Measurements from ENCODE around the gene DGCR2. TPM values are rescaled to one million over a fixed set of nuclear protein-coding genes. Genes with fewer than 3 reads are reported as not detected.
"Not testable (repeated sequence)": the region's sequence is repeated elsewhere in the genome, so short reads cannot be mapped to it uniquely, and the experiment has no call there.

Gene DGCR2
- total and polyA plus RNA-seq, 2 of the 4 experiments (the other 2 are of a cell fraction) = 17.2 to 35.4 TPM

- peaks cover 14% of the 10 kb centered on the region for H3K27me3 ChIP-seq (ENCODE audit: control insufficient read depth, insufficient read depth, low read length)
- H3K18ac ChIP-seq (ENCODE audit: low read depth, low read length); POLR2A ChIA-PET (ENCODE audit: unreplicated experiment); H2AK9ac ChIP-seq (replicated peaks; ENCODE audit: low read depth, low read length, poor library complexity); H2AK5ac ChIP-seq (ENCODE audit: low read depth, low read length); BruUV-seq (replicated peaks); H3K9me3 ChIP-seq (ENCODE audit: control insufficient read depth, insufficient read depth, low read length); H3K36me3 ChIP-seq (ENCODE audit: control insufficient read depth, insufficient read depth, low read length); H4K91ac ChIP-seq (ENCODE audit: insufficient read depth, low read depth, low read length); H3K14ac ChIP-seq (replicated peaks; ENCODE audit: low read depth, low read length); H3K23ac ChIP-seq (ENCODE audit: low read depth, low read length); in situ Hi-C loops (cut with MboI; ENCODE audit: low sequenced_read_pairs); H3K9ac ChIP-seq (ENCODE audit: low read depth, low read length); H4K5ac ChIP-seq (ENCODE audit: low read depth, low read length); intact Hi-C loops (cut with micrococcal nuclease); H3K4ac ChIP-seq (ENCODE audit: low read depth, low read length); H2BK5ac ChIP-seq (ENCODE audit: low read depth, low read length, poor library complexity, severe bottlenecking); H2BK120ac ChIP-seq (ENCODE audit: low read depth, low read length); H4K20me1 ChIP-seq (ENCODE audit: insufficient read depth, low read length); H2BK15ac ChIP-seq (ENCODE audit: low read depth, low read length); H3K4me2 ChIP-seq (ENCODE audit: low read depth, low read length); H2BK20ac ChIP-seq (ENCODE audit: low read depth, low read length); dilution Hi-C loops (cut with HindIII; ENCODE audit: low sequenced_read_pairs, unreplicated experiment); H2AFZ ChIP-seq (replicated peaks; ENCODE audit: low read length, poor library complexity); H4K8ac ChIP-seq (ENCODE audit: low read depth in 2 of 2, low read length in 2 of 2); DNase-seq; H3K4me1 ChIP-seq (ENCODE audit: control insufficient read depth, insufficient read depth, low read length); H3K9me1 ChIP-seq (ENCODE audit: insufficient read depth, low read length); ATAC-seq (ENCODE audit: low read depth); H3K79me1 ChIP-seq (ENCODE audit: low read depth in 1 of 2, low read length in 2 of 2); H3K56ac ChIP-seq (ENCODE audit: extremely low read depth, insufficient read depth, low read length); H3K27ac ChIP-seq (ENCODE audit: insufficient read depth, low read length); H3K4me3 ChIP-seq (ENCODE audit: insufficient read depth, low read depth, low read length): not testable (repeated sequence)
- CTCF ChIA-PET = interaction anchor here (0.6 kb wide), 1 partner anchor 86 kb away, joined by 7 read pairs; no protein-coding TSS in a partner anchor
- 100% methylated on average over 1 of the region's 11 CpGs; no CpG with 5 or more reads in 1 of the 2 experiments for WGBS, 2 experiments (ENCODE audit: extremely low coverage in 2 of 2, insufficient read length in 1 of 2)
These were observed 36.4 kb upstream of the DGCR2 start for GRCh38 chr22:19158649-19159048.

GRCh38 chr22:19156109-19156508 lies 33.9 kb upstream of the DGCR2 start:
- H3K4me1 ChIP-seq (ENCODE audit: control insufficient read depth, insufficient read depth, low read length); H3K14ac ChIP-seq (replicated peaks; ENCODE audit: low read depth, low read length); dilution Hi-C loops (cut with HindIII; ENCODE audit: low sequenced_read_pairs, unreplicated experiment); DNase-seq; POLR2A ChIA-PET (ENCODE audit: unreplicated experiment); H3K9me1 ChIP-seq (ENCODE audit: insufficient read depth, low read length); ATAC-seq (ENCODE audit: low read depth); H2AK5ac ChIP-seq (ENCODE audit: low read depth, low read length); H3K9ac ChIP-seq (ENCODE audit: low read depth, low read length); H3K27ac ChIP-seq (ENCODE audit: insufficient read depth, low read length); H3K79me1 ChIP-seq (ENCODE audit: low read depth in 1 of 2, low read length in 2 of 2); H4K91ac ChIP-seq (ENCODE audit: insufficient read depth, low read depth, low read length); H3K4me3 ChIP-seq (ENCODE audit: insufficient read depth, low read depth, low read length); H3K9me3 ChIP-seq (ENCODE audit: control insufficient read depth, insufficient read depth, low read length); H4K5ac ChIP-seq (ENCODE audit: low read depth, low read length); in situ Hi-C loops (cut with MboI; ENCODE audit: low sequenced_read_pairs); H2BK120ac ChIP-seq (ENCODE audit: low read depth, low read length); intact Hi-C loops (cut with micrococcal nuclease); H2BK15ac ChIP-seq (ENCODE audit: low read depth, low read length); H4K8ac ChIP-seq (ENCODE audit: low read depth in 2 of 2, low read length in 2 of 2); H2BK5ac ChIP-seq (ENCODE audit: low read depth, low read length, poor library complexity, severe bottlenecking); H2BK20ac ChIP-seq (ENCODE audit: low read depth, low read length); H3K23ac ChIP-seq (ENCODE audit: low read depth, low read length); H3K56ac ChIP-seq (ENCODE audit: extremely low read depth, insufficient read depth, low read length); H3K36me3 ChIP-seq (ENCODE audit: control insufficient read depth, insufficient read depth, low read length); H4K20me1 ChIP-seq (ENCODE audit: insufficient read depth, low read length); H3K4ac ChIP-seq (ENCODE audit: low read depth, low read length); BruUV-seq (replicated peaks); H3K4me2 ChIP-seq (ENCODE audit: low read depth, low read length); H2AFZ ChIP-seq (replicated peaks; ENCODE audit: low read length, poor library complexity); H3K18ac ChIP-seq (ENCODE audit: low read depth, low read length): not testable (repeated sequence)
- CTCF ChIA-PET = interaction anchor here (0.6 kb wide), 1 partner anchor 17 kb away, joined by 3 read pairs; no protein-coding TSS in a partner anchor
- H2AK9ac ChIP-seq (replicated peaks; ENCODE audit: low read depth, low read length, poor library complexity) = peak overlapping the region; percentile 55
- peaks cover 23% of the 10 kb centered on the region for H3K27me3 ChIP-seq (ENCODE audit: control insufficient read depth, insufficient read depth, low read length)
- WGBS, 2 experiments (ENCODE audit: extremely low coverage in 2 of 2, insufficient read length in 1 of 2) = 58% methylated on average over 3 of the region's 9 CpGs; no CpG with 5 or more reads in 1 of the 2 experiments

Measured in IMR-90 (cell line).